ENCODE results near the gene PSTPIP2. TPM values are rescaled to one million over a fixed set of nuclear protein-coding genes. Genes with fewer than 3 reads are reported as not detected.

Gene PSTPIP2
- total and polyA plus RNA-seq, 2 of the 4 experiments (the other 2 are of a cell fraction) = 10.4 to 12.4 TPM

GRCh38 chr18:46001074-46001473 lies 71.0 kb downstream of the PSTPIP2 start:
- no peak overlapping the region for H2BK15ac ChIP-seq (ENCODE audit: low read depth, low read length)
- H2BK5ac ChIP-seq (ENCODE audit: low read depth, low read length, poor library complexity, severe bottlenecking) = no peak overlapping the region
- no peak overlapping the region for H3K9ac ChIP-seq (ENCODE audit: low read depth, low read length)
- H3K4ac ChIP-seq (ENCODE audit: low read depth, low read length) = no peak overlapping the region
- no peaks in the 10 kb centered on the region for H3K27me3 ChIP-seq (ENCODE audit: control insufficient read depth, insufficient read depth, low read length)
- H3K9me3 ChIP-seq (ENCODE audit: control insufficient read depth, insufficient read depth, low read length) = no peaks in the 10 kb centered on the region; the same call in 1 of the 2 replicates
- H4K91ac ChIP-seq (ENCODE audit: insufficient read depth, low read depth, low read length) = no peak overlapping the region
- CTCF ChIA-PET = no interaction called here
- no peak overlapping the region for H2BK20ac ChIP-seq (ENCODE audit: low read depth, low read length)
- POLR2A ChIA-PET (ENCODE audit: unreplicated experiment) = no interaction called here
- no peak overlapping the region for H3K23ac ChIP-seq (ENCODE audit: low read depth, low read length)
- H4K20me1 ChIP-seq (ENCODE audit: insufficient read depth, low read length) = no peaks in the 10 kb centered on the region
- in situ Hi-C loops (cut with MboI; ENCODE audit: low sequenced_read_pairs) (no loop called here), dilution Hi-C loops (cut with HindIII; ENCODE audit: low sequenced_read_pairs, unreplicated experiment) (no loop called here), intact Hi-C loops (cut with micrococcal nuclease) (no loop called here)
- no peak overlapping the region for H2BK120ac ChIP-seq (ENCODE audit: low read depth, low read length)
- H3K56ac ChIP-seq (ENCODE audit: extremely low read depth, insufficient read depth, low read length) = no peak overlapping the region
- no peak overlapping the region for H4K8ac ChIP-seq (ENCODE audit: low read depth in 2 of 2, low read length in 2 of 2)
- TF ChIP-seq ELK1 (IDR thresholded peaks at IDR 0.05; ENCODE audit: borderline replicate concordance, low read depth, low read length) (no peak), MAFK (IDR thresholded peaks at IDR 0.05; ENCODE audit: low read depth, low read length) (peak; percentile 47; the same call in 1 of the 2 replicates)
- no peak overlapping the region for H3K14ac ChIP-seq (replicated peaks; ENCODE audit: low read depth, low read length)
- no peak overlapping the region for H3K4me3 ChIP-seq (ENCODE audit: insufficient read depth, low read depth, low read length)
- H2AFZ ChIP-seq (replicated peaks; ENCODE audit: low read length, poor library complexity) = no peak overlapping the region
- no peaks in the 10 kb centered on the region for H3K9me1 ChIP-seq (ENCODE audit: insufficient read depth, low read length)
- H3K4me1 ChIP-seq (ENCODE audit: control insufficient read depth, insufficient read depth, low read length) = no peaks in the 10 kb centered on the region
- WGBS, 2 experiments (ENCODE audit: extremely low coverage in 2 of 2, insufficient read length in 1 of 2) = no CpG with 5 or more reads among the region's 1 CpG
- ATAC-seq (ENCODE audit: low read depth) = no peak
- BruUV-seq (replicated peaks) = no TSS peak
- no peak overlapping the region for H2AK5ac ChIP-seq (ENCODE audit: low read depth, low read length)
- no peak overlapping the region for H3K4me2 ChIP-seq (ENCODE audit: low read depth, low read length)
- H3K18ac ChIP-seq (ENCODE audit: low read depth, low read length) = no peak overlapping the region
- no peak overlapping the region for H4K5ac ChIP-seq (ENCODE audit: low read depth, low read length)
- H3K36me3 ChIP-seq (ENCODE audit: control insufficient read depth, insufficient read depth, low read length) = peaks cover 8% of the 10 kb centered on the region; the same call in 1 of the 2 replicates
- H3K27ac ChIP-seq (ENCODE audit: insufficient read depth, low read length) = no peak overlapping the region
- H2AK9ac ChIP-seq (replicated peaks; ENCODE audit: low read depth, low read length, poor library complexity) = no peak overlapping the region
- DNase-seq = no peak
- no peaks in the 10 kb centered on the region for H3K79me1 ChIP-seq (ENCODE audit: low read depth in 1 of 2, low read length in 2 of 2)

All from IMR-90 (cell line).